Lower leg skin (tissue), 4 donors: ENCODE measurements around the gene KCNK7. TPM values are rescaled to one million over a fixed set of nuclear protein-coding genes. Genes with fewer than 3 reads are reported as not detected.

Experiments used
- DNase-seq, 2 donors: peaks; one replicate each; pipeline ENCODE4 v3.0.0-alpha.2; 2019; ENCODE audit warnings: low spot score in 2 of 2
- H3K4me3 ChIP-seq: fragments of 200-600 bp; sonication (generic); 2 replicates; pipeline ENCODE4 v1.5.1; 2017; ENCODE audit warnings: mild to moderate bottlenecking, low read depth; ENCODE audit not compliant: poor library complexity, severe bottlenecking
- POLR2A ChIP-seq, 2 donors: fragments of 450-650 bp; IDR thresholded peaks; one replicate each; pipeline ENCODE4 v1.6.1; 2016 to 2017; ENCODE audit warnings: antibody characterized with exemption in 2 of 2, mild to moderate bottlenecking in 1 of 2, moderate library complexity in 1 of 2
- WGBS, 2 donors: methylation state at CpG; one replicate each; pipeline ENCODE4 v1.1.5; 2018; 5-methylcytosine and 5-hydroxymethylcytosine counted together
- intact Hi-C: fragments of 100-400 bp; cut with DNase I; formaldehyde crosslinking; loops from one replicate; pipeline ENCODE4 v1.15.0; 2023; ENCODE audit warnings: low total_unique reads
- total RNA-seq, 4 donors: library from RNA; depleted of rRNA; stranded (reverse); fragments of >200 nt; gene quantifications; one replicate each; pipeline ENCODE4 v1.1.0, GENCODE V29; 2016
- TF ChIP-seq, protein P1 (sequence below), 3 donors: fragments of 450-650 bp; IDR thresholded peaks; one replicate each; pipeline ENCODE4 v1.5.1; 2016; ENCODE audit warnings: antibody characterized with exemption in 3 of 3, mild to moderate bottlenecking in 3 of 3, moderate library complexity in 2 of 3

Gene KCNK7
- total RNA-seq, 4 donors from 2014 or later: 168 to 197 (median 184) TPM

- 88 to 94% methylated on average over 8 to 10 of the region's 11 CpGs for WGBS, 2 donors
- H3K4me3 ChIP-seq: no peak overlapping the region
- no peak for DNase-seq
- intact Hi-C loops: no loop called here
- TF ChIP-seq, protein P1, sequence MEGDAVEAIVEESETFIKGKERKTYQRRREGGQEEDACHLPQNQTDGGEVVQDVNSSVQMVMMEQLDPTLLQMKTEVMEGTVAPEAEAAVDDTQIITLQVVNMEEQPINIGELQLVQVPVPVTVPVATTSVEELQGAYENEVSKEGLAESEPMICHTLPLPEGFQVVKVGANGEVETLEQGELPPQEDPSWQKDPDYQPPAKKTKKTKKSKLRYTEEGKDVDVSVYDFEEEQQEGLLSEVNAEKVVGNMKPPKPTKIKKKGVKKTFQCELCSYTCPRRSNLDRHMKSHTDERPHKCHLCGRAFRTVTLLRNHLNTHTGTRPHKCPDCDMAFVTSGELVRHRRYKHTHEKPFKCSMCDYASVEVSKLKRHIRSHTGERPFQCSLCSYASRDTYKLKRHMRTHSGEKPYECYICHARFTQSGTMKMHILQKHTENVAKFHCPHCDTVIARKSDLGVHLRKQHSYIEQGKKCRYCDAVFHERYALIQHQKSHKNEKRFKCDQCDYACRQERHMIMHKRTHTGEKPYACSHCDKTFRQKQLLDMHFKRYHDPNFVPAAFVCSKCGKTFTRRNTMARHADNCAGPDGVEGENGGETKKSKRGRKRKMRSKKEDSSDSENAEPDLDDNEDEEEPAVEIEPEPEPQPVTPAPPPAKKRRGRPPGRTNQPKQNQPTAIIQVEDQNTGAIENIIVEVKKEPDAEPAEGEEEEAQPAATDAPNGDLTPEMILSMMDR (IDR thresholded peaks at IDR 0.05): no peak
- TF ChIP-seq POLR2A (IDR thresholded peaks at IDR 0.05): no peak
Measured at GRCh38 chr11:65630215-65630614, 34.6 kb upstream of the KCNK7 start.

GRCh38 chr11:65629579-65629978, 34.0 kb upstream of the KCNK7 start:
- intact Hi-C loops: no loop called here
- WGBS, 2 donors: 96 to 99% methylated on average over 14 of the region's 14 CpGs
- DNase-seq: no peak
- H3K4me3 ChIP-seq: no peak overlapping the region
- no peak for TF ChIP-seq POLR2A (IDR thresholded peaks at IDR 0.05)
- TF ChIP-seq, protein P1 (IDR thresholded peaks at IDR 0.05): no peak

- TF ChIP-seq POLR2A (IDR thresholded peaks at IDR 0.05): no peak
- TF ChIP-seq, protein P1 (IDR thresholded peaks at IDR 0.05): no peak
- WGBS, 2 donors: 92 to 93% methylated on average over 13 of the region's 13 CpGs
- no peak overlapping the region for H3K4me3 ChIP-seq
- no peak for DNase-seq
- intact Hi-C loops: no loop called here
Measured at GRCh38 chr11:65627202-65627601, 31.6 kb upstream of the KCNK7 start.

DNA sequence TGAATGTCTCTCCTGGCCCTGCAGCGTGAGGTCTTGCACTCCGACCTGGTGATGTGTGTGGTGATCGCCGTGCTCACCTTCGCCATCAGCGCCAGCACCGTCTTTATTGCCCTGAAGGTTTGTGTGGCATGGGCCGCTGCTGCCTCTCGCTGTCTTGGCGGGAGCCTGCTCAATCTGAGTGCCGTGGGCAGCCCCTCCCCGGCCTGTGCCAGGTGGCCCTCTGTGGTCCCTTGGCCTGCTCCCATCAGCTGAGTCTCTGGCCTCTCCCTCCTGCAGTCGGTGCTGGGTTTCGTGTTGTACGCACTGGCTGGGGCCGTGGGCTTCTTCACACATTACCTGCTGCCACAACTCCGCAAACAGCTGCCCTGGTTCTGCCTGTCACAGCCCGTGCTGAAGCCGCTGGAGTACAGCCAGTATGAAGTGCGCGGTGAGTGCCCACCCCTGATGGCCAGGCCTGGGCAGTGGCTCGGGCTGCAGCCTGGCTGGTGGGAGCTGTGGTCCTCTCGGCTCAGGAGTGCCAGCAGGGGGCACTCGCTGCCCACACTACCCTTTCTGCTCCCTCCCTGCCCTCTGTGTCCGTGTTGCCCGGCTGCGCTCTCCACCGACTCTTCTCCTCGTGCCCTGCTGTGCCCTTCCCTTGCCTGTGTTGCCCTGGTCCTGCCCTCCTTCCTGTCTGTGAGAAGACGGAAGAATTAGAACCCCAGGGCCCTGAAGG, 30.2 kb upstream of the KCNK7 start:
- DNase-seq: no peak
- H3K4me3 ChIP-seq: no peak overlapping the region
- TF ChIP-seq, protein P1 (IDR thresholded peaks at IDR 0.05): no peak
- TF ChIP-seq POLR2A (IDR thresholded peaks at IDR 0.05): no peak
- 78 to 79% methylated on average over 24 to 30 of the region's 30 CpGs for WGBS, 2 donors
- intact Hi-C loops: no loop called here

DNA sequence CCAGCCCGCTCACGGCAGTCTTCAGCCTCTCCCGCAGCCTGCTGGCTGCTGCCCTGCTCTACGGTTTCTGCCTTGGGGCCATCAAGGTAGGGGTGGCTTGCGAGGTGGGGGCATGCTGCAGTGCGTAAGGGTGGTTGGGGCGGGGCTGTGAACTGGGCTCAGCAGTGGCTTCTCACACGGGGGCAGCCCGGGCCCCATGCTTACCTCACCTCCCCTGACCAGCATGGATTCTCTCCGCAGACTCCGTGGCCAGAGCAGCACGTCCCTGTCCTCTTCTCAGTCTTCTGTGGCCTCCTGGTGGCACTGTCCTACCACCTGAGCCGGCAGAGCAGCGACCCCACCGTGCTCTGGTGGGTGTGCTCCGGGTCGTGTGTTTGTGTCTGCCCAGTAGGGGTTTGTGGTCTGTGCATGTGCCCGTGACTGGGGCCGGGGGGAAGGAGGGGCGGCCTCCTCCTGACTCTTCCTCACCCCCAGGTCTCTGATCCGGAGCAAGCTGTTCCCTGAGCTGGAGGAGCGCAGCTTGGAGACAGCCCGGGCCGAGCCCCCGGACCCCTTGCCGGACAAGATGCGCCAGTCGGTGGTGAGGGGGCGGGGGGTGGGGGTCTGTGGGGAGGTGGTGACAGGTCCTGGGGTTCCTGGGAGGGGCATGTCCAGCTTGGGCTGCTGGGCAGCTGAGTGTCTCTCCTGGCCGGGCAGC, 29.5 kb upstream of the KCNK7 start:
- TF ChIP-seq, protein P1 (IDR thresholded peaks at IDR 0.05): no peak
- TF ChIP-seq POLR2A (IDR thresholded peaks at IDR 0.05): no peak
- no peak for DNase-seq
- no peak overlapping the region for H3K4me3 ChIP-seq
- 89 to 91% methylated on average over 23 of the region's 30 CpGs for WGBS, 2 donors
- intact Hi-C loops: no loop called here
